GM12864 (cell line): ENCODE measurements around the gene CDK14.

Experiments used
- DNase-seq: peaks from one replicate; pipeline ENCODE4 v3.0.0-alpha.2; 2011; ENCODE audit warnings: low read depth
- H3K4me3 ChIP-seq: 2 replicates; pipeline ENCODE4 v1.5.1; 2011; ENCODE audit warnings: mild to moderate bottlenecking, low read depth, low read length, control low read depth
- TF ChIP-seq, protein P1 (sequence below): IDR thresholded peaks from 2 replicates; pipeline ENCODE4 v1.5.1; 2011; ENCODE audit warnings: low read depth, mild to moderate bottlenecking, moderate library complexity, low read length, control low read depth, inconsistent platforms; ENCODE audit errors: missing control alignments

CDK14 gene

DNA sequence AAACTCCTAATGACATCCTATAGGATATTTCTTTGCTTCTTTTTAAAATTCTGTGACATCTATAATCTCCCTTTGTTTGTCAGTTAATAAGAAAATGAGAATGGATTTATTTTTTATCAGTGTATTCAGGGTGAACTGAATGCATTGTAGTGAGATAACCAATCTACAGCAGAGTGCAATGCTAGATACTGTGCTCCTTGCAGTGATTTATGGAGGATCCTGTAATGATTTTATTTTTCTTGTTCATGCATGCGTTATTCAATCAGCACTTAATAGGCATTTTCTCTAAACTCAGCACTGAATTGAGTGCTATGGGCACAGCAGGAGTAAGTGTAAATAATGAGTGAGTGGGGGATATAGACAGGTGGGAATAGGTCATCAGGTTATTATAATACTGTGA, 253.9 kb downstream of the CDK14 start:
- DNase-seq = no peak
- H3K4me3 ChIP-seq = no peak overlapping the region
- TF ChIP-seq, protein P1, sequence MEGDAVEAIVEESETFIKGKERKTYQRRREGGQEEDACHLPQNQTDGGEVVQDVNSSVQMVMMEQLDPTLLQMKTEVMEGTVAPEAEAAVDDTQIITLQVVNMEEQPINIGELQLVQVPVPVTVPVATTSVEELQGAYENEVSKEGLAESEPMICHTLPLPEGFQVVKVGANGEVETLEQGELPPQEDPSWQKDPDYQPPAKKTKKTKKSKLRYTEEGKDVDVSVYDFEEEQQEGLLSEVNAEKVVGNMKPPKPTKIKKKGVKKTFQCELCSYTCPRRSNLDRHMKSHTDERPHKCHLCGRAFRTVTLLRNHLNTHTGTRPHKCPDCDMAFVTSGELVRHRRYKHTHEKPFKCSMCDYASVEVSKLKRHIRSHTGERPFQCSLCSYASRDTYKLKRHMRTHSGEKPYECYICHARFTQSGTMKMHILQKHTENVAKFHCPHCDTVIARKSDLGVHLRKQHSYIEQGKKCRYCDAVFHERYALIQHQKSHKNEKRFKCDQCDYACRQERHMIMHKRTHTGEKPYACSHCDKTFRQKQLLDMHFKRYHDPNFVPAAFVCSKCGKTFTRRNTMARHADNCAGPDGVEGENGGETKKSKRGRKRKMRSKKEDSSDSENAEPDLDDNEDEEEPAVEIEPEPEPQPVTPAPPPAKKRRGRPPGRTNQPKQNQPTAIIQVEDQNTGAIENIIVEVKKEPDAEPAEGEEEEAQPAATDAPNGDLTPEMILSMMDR = no peak

DNA sequence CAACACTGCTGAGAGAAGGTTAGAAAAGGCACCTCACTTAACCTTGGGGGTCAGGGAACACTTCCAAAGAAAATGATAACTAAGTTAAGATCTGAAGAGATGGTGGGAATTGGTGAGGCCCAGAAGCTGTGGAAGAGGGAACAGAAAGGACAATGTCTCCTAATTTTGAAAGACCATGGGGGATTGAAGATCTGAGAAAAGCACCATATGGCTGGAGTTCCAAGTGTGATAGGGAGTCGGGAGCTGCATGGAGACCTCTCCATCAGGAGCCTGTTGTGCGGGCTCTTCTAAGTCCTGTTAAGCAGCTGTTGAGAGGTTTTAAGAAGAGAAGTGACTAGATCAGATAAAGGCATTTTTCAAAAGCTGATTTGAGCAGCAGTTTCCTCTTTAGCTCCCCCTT, 254.3 kb downstream of the CDK14 start:
- no peak overlapping the region for H3K4me3 ChIP-seq
- TF ChIP-seq, protein P1 = no peak
- no peak for DNase-seq

DNA sequence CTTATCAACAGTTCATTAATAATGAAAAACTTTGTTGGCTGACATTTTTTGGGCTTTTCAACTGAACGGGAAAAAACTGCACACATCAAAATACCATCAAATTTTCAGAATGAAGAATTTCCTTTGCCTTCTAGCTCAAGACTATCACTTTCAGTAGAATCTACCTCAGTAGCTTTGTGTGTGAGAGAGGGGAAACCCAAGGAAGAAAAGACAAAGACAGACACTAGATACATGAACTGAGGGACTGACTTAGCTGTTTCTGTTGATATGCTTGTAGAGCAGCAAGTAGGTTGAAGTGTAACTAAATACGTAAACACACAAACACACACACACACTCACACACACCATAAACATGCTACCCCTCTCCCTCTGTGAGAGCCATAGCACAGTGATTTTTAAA, 257.1 kb downstream of the CDK14 start:
- no peak for DNase-seq
- TF ChIP-seq, protein P1 = no peak
- H3K4me3 ChIP-seq = no peak overlapping the region

DNA sequence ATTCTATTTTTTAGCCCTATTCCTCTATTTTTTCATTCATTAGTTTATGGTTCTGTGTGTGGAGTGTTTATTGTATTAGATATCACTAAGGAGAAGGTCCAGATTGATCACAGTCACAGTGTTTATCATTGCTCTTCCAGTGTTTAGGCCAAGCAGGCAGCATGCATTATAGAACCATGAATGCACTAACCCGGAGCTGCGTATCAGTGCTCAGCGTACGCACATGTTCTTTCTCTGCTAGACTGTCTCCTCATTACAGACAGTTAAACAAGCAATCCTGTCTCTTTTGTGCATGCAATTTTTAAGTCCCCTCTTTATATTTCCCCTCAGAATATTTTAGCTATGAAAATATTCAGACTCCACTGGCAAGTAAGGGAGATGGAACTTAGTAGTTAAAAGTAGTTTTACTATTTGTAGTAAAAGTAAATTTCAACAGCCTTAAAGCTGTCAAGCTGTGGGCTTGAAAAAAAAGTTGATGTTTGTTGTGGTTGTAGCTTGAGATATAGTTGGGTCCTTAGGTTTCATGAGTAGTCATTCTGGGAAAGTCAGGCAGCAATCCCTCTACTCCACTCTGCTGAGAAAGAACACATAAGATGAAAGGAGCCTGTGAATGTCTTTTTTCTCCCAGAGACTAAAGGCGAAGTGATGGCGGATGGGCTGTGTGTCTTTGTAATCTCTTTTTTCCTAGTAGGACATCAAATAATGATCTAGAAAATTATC, 260.4 kb downstream of the CDK14 start:
- TF ChIP-seq, protein P1 = no peak
- no peak for DNase-seq
- no peak overlapping the region for H3K4me3 ChIP-seq

DNA sequence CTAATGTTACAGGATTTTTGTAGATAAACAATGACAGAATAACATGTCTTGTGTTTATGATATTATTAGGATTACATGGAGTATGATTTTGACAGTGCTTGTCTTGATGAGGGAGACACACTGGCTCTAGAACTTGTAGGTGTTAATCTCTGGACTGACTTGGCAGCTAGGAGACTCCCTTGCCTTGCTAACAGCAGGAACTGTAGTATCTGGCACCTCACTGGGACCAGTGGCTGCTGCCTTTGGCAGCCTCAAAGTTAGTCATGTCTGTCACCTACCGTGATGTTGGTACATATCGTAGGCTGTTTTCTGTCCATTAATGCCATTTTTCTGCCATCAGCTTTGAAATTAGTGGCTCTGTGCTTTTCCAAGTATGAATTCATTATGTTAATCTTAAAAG, 261.5 kb downstream of the CDK14 start:
- DNase-seq = no peak
- no peak overlapping the region for H3K4me3 ChIP-seq
- TF ChIP-seq, protein P1 = no peak

DNA sequence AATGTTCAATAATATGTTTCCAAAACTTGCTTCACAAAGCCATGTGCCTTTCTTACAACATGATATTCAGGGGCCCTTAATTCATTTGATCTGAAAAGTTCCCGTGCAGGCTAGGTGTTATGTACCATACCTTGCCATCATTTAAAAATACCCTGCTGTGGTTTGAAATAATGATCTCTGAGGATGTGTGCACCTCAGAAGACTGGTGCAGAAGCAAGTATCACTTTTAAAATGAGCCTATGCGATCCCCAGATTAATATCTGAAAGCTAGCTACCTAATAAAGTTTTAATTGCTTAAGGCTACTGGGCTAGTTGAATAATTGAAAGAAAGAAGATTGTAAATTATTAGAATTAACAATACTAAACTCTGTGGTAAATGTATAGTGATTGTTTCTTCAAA, 262.4 kb downstream of the CDK14 start:
- TF ChIP-seq, protein P1 = no peak
- H3K4me3 ChIP-seq = no peak overlapping the region
- DNase-seq = no peak

DNA sequence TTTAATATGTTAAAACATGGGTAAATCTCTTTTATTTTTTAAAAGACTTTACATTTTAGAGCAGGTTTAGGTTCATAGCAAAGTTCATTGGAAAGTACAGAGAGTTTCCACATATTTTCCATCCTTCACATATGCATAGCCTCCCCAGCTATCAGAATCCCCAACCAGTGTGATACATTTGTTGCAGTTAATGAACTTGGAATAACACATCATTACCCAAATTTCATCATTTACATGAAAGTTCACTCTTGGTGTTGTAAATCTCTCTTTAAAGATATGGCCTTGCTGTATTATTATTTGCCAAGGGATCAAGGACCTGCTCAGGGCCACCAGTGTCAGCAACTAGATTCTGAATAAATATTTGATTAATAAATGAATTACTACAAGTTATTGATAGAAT, 263.4 kb downstream of the CDK14 start:
- TF ChIP-seq, protein P1 = no peak

More for the DNA sequence above, 263.4 kb downstream of the CDK14 start:
- H3K4me3 ChIP-seq = no peak overlapping the region
- DNase-seq = no peak
